Lower lobe of right lung (tissue), 2 donors: ENCODE measurements around the gene TRERF1. TPM values are rescaled to one million over a fixed set of nuclear protein-coding genes. Genes with fewer than 3 reads are reported as not detected.

Experiments
- ATAC-seq, 2 donors: fragments of 200-7000 bp; cut with Tn5 transposase; one replicate each; pipeline ENCODE4 v1.9.1; 2020 to 2022; ENCODE audit warnings: mild to moderate bottlenecking in 2 of 2, moderate library complexity in 2 of 2
- DNase-seq: peaks from one replicate; pipeline ENCODE4 v3.0.0-alpha.2; 2020
- H3K27ac ChIP-seq: fragments of 200-600 bp; one replicate; pipeline ENCODE4 v1.8.0; 2022
- H3K27me3 ChIP-seq: fragments of 200-600 bp; one replicate; pipeline ENCODE4 v1.8.0; 2022; ENCODE audit warnings: low read depth
- H3K36me3 ChIP-seq: fragments of 200-600 bp; one replicate; pipeline ENCODE4 v1.8.0; 2022; ENCODE audit warnings: mild to moderate bottlenecking
- H3K4me1 ChIP-seq: fragments of 200-600 bp; one replicate; pipeline ENCODE4 v1.8.0; 2022
- H3K4me3 ChIP-seq: fragments of 200-600 bp; one replicate; pipeline ENCODE4 v1.8.0; 2022; ENCODE audit warnings: mild to moderate bottlenecking
- H3K9me3 ChIP-seq: fragments of 200-600 bp; one replicate; pipeline ENCODE4 v1.8.0; 2022
- intact Hi-C: fragments of 100-400 bp; cut with DNase I; formaldehyde crosslinking; loops from one replicate; pipeline ENCODE4 v1.11.0; 2022
- total RNA-seq: library from RNA; stranded (reverse); fragmentation: NEBNext Ultra II Directional; extraction: Animal tissue kit (Norgen Biotek cat#: 25700); gene quantifications from one replicate; pipeline ENCODE4 v1.2.1, GENCODE V29; 2021
- TF ChIP-seq, protein P1 (sequence below): fragments of 200-600 bp; IDR thresholded peaks from one replicate; pipeline ENCODE4 v1.8.0; 2022; ENCODE audit warnings: antibody characterized with exemption, mild to moderate bottlenecking
- donor health status: DM: no; HTN: yes; CAD: no; lungs with severe emphysema.

TRERF1 gene
- total RNA-seq, 1 donor from 2014 or later = 5.6 TPM

DNA sequence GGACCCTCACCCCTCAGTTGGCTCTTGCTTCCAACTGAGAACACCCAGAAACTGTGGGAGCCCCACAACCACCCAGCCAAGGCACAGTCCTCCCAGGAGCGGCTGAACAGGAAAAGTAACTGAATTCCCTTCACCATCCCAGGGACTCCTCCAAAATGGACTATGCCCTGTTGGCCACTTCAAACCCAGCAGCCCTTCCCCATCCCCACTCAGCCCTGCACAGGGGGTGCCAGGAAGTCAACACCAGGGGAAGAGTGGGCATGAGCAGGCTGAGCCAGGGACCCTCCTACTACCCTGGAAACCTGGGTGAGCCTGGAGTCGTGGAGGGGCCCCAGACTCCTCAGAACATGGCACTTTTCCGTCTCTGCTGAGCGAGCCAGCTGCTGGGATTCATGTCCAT lies 267.3 kb downstream of the TRERF1 start:
- H3K4me3 ChIP-seq = no peak overlapping the region
- intact Hi-C loops = no loop called here
- no peaks in the 10 kb centered on the region for H3K36me3 ChIP-seq
- DNase-seq (no peak), ATAC-seq (no peak)
- H3K27me3 ChIP-seq = no peaks in the 10 kb centered on the region
- TF ChIP-seq, protein P1, sequence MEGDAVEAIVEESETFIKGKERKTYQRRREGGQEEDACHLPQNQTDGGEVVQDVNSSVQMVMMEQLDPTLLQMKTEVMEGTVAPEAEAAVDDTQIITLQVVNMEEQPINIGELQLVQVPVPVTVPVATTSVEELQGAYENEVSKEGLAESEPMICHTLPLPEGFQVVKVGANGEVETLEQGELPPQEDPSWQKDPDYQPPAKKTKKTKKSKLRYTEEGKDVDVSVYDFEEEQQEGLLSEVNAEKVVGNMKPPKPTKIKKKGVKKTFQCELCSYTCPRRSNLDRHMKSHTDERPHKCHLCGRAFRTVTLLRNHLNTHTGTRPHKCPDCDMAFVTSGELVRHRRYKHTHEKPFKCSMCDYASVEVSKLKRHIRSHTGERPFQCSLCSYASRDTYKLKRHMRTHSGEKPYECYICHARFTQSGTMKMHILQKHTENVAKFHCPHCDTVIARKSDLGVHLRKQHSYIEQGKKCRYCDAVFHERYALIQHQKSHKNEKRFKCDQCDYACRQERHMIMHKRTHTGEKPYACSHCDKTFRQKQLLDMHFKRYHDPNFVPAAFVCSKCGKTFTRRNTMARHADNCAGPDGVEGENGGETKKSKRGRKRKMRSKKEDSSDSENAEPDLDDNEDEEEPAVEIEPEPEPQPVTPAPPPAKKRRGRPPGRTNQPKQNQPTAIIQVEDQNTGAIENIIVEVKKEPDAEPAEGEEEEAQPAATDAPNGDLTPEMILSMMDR = no peak
- no peaks in the 10 kb centered on the region for H3K4me1 ChIP-seq
- no peaks in the 10 kb centered on the region for H3K9me3 ChIP-seq
- no peak overlapping the region for H3K27ac ChIP-seq

DNA sequence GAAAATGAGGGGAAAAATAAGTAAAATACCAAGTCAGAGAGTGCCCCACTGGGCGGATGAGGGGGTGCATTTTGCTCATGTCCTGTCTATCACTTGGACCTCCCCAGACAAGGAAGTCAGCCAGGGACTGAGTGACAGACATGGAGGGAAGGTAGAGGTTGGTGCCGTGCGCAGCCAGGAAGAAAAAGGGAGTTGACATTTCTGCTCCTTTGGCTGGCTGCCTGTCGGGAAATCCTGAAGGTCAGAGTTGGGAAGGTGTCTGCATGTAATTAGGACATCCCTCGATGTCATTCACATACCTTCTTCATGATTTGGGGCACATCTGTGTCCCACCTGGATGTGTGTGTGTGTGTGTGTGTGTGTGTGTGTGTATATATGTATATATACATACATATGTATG lies 269.6 kb downstream of the TRERF1 start:
- Histone ChIP-seq H3K36me3 (no peaks in the 10 kb centered on the region), H3K27ac (no peak overlapping the region), H3K9me3 (no peaks in the 10 kb centered on the region), H3K27me3 (peaks cover 18% of the 10 kb centered on the region), H3K4me3 (no peak overlapping the region), H3K4me1 (no peaks in the 10 kb centered on the region)
- no peak for DNase-seq
- ATAC-seq = no peak
- TF ChIP-seq, protein P1 = no peak
- intact Hi-C loops = no loop called here

DNA sequence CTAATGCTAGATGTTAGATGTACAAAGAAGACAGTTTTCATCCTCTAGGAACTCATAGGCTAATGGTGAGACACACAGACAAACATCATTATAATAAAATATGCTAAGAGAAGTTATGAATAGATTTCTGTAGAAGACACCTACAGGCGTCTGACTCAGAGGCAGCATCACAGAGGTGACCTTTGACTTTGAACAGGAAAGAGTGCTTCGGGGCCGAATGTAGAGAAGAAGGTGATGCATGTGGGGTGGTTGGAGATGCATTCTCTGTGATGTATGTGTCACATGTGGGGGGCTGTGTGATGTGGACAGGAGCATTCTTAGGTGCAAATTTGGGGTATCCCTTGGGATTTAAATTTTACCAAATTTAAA lies 271.8 kb downstream of the TRERF1 start:
- Histone ChIP-seq H3K4me1 (no peaks in the 10 kb centered on the region), H3K4me3 (no peak overlapping the region), H3K27me3 (peaks cover 18% of the 10 kb centered on the region), H3K9me3 (no peaks in the 10 kb centered on the region), H3K27ac (no peak overlapping the region), H3K36me3 (no peaks in the 10 kb centered on the region)
- intact Hi-C loops = no loop called here
- no peak for DNase-seq
- ATAC-seq = no peak
- TF ChIP-seq, protein P1 = no peak

DNA sequence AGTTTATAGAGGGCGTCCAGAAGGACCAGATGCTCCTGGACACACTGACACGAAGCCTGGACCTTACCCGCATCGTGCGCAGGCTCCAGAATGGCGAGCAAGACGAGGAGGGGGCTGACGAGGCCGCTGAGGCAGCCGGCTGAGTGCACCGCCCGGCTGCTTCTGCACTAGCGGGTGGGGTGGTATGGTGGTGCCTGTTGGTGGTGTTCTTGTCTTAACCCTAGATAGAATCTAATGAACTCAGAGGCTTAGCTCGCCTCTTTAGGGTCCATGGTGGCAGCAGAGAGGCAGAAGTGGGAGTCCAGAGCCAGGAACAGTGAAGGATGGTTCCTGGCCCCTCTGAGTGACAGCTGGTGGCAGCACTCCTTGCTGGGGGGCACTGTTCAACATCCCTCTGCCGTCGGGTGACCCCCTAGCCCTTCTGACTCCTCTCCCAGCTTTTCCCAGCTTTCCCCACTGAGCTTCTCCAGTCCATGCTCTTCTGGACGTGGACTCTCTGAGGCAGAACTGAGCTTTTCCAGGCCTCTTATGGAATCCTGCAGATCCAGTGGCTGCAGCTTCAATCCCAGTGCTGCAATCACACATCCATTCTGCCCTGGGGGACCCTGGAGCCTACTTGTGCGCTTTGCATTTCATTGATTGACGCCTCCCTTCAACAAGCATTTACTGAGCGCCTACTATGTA lies 272.3 kb downstream of the TRERF1 start:
- Histone ChIP-seq H3K4me3 (no peak overlapping the region), H3K36me3 (no peaks in the 10 kb centered on the region), H3K27ac (no peak overlapping the region), H3K9me3 (no peaks in the 10 kb centered on the region), H3K27me3 (peaks cover 18% of the 10 kb centered on the region), H3K4me1 (no peaks in the 10 kb centered on the region)
- intact Hi-C loops = no loop called here
- TF ChIP-seq, protein P1 = no peak
- DNase-seq = no peak
- no peak for ATAC-seq

DNA sequence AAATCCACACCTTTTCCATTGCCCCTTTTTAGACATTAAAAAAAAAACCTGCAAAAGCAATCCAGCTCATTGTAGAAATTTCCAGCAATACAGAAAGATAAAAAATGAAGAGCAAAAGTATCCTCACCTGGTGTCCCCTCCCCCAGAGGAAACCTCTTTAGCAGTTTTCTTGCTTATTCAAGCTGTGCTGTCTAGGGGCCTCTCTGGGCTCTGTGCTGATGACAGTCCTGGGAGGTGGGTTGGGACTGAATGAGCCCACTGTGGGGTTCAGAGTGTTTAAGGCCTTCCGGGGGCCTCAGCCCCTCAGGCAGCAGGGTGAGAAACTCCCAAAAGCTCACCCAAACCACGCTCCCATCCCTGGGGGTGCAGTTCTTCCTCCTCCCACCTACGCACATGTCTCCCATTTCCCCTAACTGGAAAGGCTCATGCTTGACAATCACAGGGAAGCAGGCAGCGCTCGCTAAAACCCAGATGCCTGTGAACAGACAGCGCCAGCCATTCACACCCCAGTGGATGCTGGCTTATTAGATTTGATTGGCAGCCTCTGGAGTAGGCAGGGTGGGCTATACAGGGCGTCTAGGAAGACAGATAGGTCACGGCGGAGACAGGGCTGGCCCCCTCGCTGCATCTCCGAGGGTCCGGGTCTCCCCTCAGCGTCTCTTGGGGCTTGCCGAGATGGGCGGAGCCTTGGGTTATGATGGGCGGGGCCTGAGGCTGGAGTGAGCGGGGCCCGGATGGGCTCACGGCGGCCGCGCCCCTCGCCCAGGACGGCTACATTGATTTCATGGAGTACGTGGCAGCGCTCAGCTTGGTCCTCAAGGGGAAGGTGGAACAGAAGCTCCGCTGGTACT lies 274.0 kb downstream of the TRERF1 start:
- TF ChIP-seq, protein P1 = no peak
- DNase-seq = no peak
- Histone ChIP-seq H3K4me1 (no peaks in the 10 kb centered on the region), H3K4me3 (no peak overlapping the region), H3K36me3 (no peaks in the 10 kb centered on the region), H3K27me3 (peaks cover 18% of the 10 kb centered on the region), H3K27ac (no peak overlapping the region), H3K9me3 (no peaks in the 10 kb centered on the region)
- intact Hi-C loops = no loop called here
- peak in 1 of 2 donors; percentile 10 for ATAC-seq
